GM19463 (cell line): ENCODE measurements around the gene NKX6-2.
"Not testable (repeated sequence)": the region's sequence is repeated elsewhere in the genome, so short reads cannot be mapped to it uniquely, and the experiment has no call there.

Source experiments
- ATAC-seq: cut with Tn5 transposase; IDR thresholded peaks from one replicate; pipeline ENCODE4 v1.9.1; 2021; ENCODE audit warnings: mild to moderate bottlenecking, moderate library complexity; ENCODE audit not compliant: unreplicated experiment

Gene NKX6-2

GRCh38 chr10:132743196-132743924 lies 42.6 kb downstream of the NKX6-2 start:
- ATAC-seq: not testable (repeated sequence)

GRCh38 chr10:132742837-132743194 lies 43.1 kb downstream of the NKX6-2 start:
- no peak for ATAC-seq

GRCh38 chr10:132742167-132742836 lies 43.6 kb downstream of the NKX6-2 start:
- no peak for ATAC-seq

GRCh38 chr10:132740588-132740987 lies 45.4 kb downstream of the NKX6-2 start:
- ATAC-seq: no peak

- no peak for ATAC-seq
Measured at GRCh38 chr10:132739225-132739613, 46.7 kb downstream of the NKX6-2 start.

DNA sequence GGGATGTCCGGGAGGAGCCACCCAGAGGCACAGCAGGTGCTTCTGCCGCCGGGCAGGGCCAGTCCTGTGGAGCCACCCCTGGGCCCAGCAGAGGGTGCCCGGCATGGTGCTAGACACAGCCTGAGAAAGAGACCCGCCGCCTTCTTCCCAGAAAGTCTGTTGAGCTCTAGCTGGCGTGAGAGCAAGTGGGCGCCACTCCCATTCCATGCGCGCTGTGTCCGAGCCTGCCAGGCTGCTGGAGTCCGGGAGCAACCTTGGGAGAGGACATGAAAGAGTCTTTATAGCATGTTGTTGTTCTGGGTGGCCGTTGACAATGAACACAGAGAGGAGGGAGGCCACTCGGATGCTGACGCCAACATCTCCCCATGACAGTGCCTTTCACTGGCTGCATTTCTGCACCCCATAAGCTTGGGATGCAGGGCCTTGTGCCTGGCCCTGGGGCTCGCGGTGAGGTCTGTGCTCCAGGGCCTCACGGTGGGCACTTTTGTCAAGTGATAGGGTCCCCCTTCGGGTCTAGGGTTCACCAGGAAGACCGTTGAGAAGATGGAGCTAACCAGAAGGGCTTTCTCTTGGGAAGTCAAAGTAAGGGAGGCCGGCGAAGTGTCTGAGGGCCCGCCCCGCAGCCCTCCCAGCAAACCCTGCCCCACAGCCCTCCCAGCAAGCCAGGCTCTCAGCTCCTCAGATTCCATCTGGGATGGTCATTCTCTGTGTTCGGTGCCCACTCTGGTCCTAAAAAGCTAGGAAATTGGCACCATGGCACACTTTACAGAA lies 47.3 kb downstream of the NKX6-2 start:
- no peak for ATAC-seq

DNA sequence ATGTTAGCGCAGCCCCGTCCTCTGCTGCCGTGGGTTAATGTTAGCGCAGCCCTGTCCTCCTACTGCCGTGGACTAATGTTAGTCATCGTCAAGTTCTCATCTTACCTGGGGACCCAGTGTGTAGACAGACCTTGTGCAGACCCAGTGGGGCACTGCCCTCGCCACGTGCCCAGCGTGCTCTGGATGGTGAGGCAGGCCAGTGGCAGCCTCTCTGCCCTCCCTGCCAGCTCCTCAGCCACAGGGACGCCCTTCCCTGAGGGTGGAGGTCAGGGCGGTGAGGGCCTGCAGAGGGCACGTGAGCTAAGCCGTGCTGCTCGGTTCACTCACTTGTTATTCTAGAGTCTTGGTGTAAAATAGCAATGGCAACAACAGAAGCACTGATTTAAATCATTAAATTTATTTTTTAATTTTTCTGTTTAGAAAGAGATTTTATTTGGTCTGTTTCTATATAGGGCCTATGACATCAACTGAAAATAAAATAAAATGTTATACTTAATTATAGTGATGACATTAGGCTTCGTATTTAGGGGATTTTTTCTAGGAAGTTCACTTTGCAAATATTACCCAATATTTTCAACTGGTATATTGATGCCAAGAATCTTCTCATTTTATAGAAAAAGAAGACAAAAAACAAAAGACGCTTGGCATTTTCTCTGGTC lies 48.4 kb downstream of the NKX6-2 start:
- ATAC-seq: no peak

DNA sequence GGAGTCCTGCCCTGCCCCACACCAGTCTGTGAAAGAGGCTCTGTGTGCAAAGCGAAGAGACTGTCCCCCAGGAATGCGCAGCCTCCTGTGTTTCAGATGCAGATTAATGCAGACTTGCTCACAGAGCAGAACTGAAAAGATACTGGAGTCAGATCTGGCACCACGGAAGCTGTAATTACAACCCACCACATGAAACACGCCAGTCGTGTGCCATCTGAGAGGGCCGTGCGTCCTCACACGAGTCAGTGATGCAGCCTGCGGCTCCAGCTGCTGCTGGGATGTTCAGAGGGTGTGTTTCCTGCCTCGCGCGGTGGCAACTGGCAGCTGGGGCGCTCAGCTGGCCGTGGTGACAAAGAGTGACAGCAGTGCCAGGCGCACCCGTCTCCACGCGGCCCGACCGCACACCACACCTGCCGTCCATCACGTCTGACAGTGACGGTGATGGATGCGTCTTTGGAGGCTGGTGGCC lies 50.0 kb downstream of the NKX6-2 start:
- ATAC-seq: no peak

- ATAC-seq: no peak
Measured at GRCh38 chr10:132735341-132735775, 50.6 kb downstream of the NKX6-2 start.

DNA sequence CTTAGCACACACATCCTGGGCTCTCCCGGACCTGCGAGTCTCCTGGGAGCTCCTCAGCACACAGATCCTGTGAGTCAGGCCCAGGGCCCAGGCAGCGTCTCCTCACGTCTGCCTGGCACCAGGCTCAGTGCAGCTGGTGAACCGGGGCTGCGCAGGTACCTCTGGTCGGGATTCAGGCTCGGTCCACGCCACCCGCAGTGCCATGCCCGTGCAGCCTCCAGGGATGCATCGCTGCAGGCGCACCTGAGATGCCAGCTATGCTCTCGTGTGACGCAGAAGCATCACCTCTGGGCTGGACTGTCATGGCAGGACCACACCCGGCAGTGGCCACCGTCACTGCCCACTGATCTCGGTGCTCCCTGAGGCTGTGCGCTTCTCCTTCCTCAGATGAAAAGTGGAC lies 52.0 kb downstream of the NKX6-2 start:
- no peak for ATAC-seq
